Left ventricle myocardium inferior (tissue), 1 donor: ENCODE data around the gene NDUFS3. TPM values are rescaled to one million over a fixed set of nuclear protein-coding genes. Genes with fewer than 3 reads are reported as not detected.

Experiments
- DNase-seq: peaks from one replicate; pipeline ENCODE4 v3.0.0-alpha.2; 2020
- H3K27ac ChIP-seq: fragments of 200-600 bp; replicated peaks from 2 replicates; pipeline ENCODE4 v1.8.0; 2021
- H3K27me3 ChIP-seq: fragments of 200-600 bp; 2 replicates; pipeline ENCODE4 v1.8.0; 2021; ENCODE audit warnings: low read depth
- H3K36me3 ChIP-seq: fragments of 200-600 bp; 2 replicates; pipeline ENCODE4 v1.8.0; 2021
- H3K4me1 ChIP-seq: fragments of 200-600 bp; 2 replicates; pipeline ENCODE4 v1.8.0; 2021
- H3K4me3 ChIP-seq: fragments of 200-600 bp; 2 replicates; pipeline ENCODE4 v1.8.0; 2021; ENCODE audit warnings: mild to moderate bottlenecking, moderate library complexity
- H3K9me3 ChIP-seq: fragments of 200-600 bp; replicated peaks from 2 replicates; pipeline ENCODE4 v1.8.0; 2021
- CTCF ChIP-seq: fragments of 200-600 bp; IDR thresholded peaks from 2 replicates; pipeline ENCODE4 v1.8.0; 2021; ENCODE audit warnings: antibody characterized with exemption, mild to moderate bottlenecking, borderline replicate concordance
- intact Hi-C: fragments of 100-400 bp; cut with micrococcal nuclease; formaldehyde crosslinking; loops from one replicate; pipeline ENCODE4 v1.11.0; 2022
- total RNA-seq: library from RNA; stranded (reverse); fragmentation: NEBNext Ultra II Directional; extraction: Animal tissue kit (Norgen Biotek cat#: 25700); gene quantifications from one replicate; pipeline ENCODE4 v1.2.1, GENCODE V29; 2021
- donor health status: DM: no; HTN: yes; CAD: no; lungs with severe emphysema.

Gene NDUFS3
- total RNA-seq, 1 donor from 2014 or later, result 296 TPM

- H3K4me3 ChIP-seq, result peak overlapping the region; percentile 51
- peaks cover 69% of the 10 kb centered on the region for H3K27me3 ChIP-seq
- H3K9me3 ChIP-seq, result no peaks in the 10 kb centered on the region
- no peak overlapping the region for H3K27ac ChIP-seq
- no peaks in the 10 kb centered on the region for H3K36me3 ChIP-seq
- intact Hi-C loops, result no loop called here
- peaks cover 29% of the 10 kb centered on the region for H3K4me1 ChIP-seq
- no peak for DNase-seq
- TF ChIP-seq CTCF, result no peak
Observed at GRCh38 chr11:47593492-47593933, 14.6 kb downstream of the NDUFS3 start.

DNA sequence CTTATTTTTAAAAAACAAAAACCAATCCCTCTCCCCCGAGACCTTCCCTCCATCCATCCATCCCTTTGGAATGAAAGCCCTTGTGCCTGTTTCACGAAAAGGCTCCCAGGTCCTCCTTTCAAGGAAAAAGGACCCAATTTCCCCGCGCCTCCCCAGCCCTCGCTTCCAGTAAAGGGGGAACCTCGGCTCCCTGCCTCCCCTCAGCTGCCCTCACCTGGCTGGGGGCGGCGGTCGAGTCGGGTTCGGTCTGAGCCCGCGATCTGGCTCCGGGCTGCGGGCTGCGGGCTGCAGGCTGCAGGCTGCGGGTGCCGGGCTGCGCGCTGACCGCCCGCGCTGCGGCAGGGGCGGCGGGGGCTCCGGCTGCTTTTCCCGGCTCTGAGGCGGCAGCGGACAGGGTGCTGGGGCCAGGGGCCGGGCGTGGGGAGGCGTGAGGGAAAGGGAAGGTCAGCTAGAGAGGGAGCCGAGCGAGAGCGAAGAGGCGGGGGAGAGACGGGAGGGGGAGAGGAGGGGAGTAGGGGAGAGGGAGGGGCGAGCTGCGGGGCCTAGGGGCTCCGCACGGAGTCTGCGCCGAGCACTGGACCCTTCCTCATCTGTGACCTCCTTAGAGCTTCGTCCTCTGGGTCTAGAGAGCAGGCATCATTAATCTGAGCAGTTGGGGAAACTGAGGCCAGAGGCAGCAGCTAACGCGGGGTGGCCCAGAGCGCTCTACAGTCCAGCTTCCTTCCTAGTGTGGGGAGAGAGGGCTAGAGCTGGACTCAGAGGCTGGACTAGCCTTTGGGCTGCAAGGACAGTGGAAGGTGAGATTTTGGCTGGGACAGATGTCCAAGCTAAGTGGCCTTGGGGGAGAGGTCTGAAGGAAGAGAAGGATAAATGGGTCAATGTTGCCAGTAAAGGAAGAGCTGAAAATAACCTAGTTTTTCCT lies 15.3 kb downstream of the NDUFS3 start, which contains the start of gene C1QTNF4:
C1QTNF4 (minus strand) TSS at position 478 of the 922 bp plus-strand sequence. CDS start 3,601 bp downstream, outside the sequence.
- H3K36me3 ChIP-seq, result no peaks in the 10 kb centered on the region
- H3K27me3 ChIP-seq, result peaks cover 64% of the 10 kb centered on the region

GRCh38 chr11:47595029-47595428 lies 16.2 kb downstream of the NDUFS3 start:
- DNase-seq, result peak; percentile 57
- Histone ChIP-seq H3K4me3 (no peak overlapping the region), H3K27me3 (peaks cover 56% of the 10 kb centered on the region), H3K27ac (no peak overlapping the region), H3K9me3 (no peaks in the 10 kb centered on the region), H3K36me3 (no peaks in the 10 kb centered on the region), H3K4me1 (peaks cover 23% of the 10 kb centered on the region)
- intact Hi-C loops, result no loop called here
- no peak for TF ChIP-seq CTCF

More for the DNA sequence above, 15.3 kb downstream of the NDUFS3 start, which contains the start of gene C1QTNF4:
- Histone ChIP-seq H3K4me1 (peaks cover 29% of the 10 kb centered on the region), H3K9me3 (no peaks in the 10 kb centered on the region), H3K4me3 (peak within 1 kb of the TSS; percentile 51), H3K27ac (no peak within 1 kb of the TSS)
- intact Hi-C loops, result no loop called here
- DNase-seq, result no peak
- no peak for TF ChIP-seq CTCF

GRCh38 chr11:47595967-47596366 lies 17.1 kb downstream of the NDUFS3 start:
- Histone ChIP-seq H3K4me1 (peaks cover 23% of the 10 kb centered on the region), H3K27ac (no peak overlapping the region), H3K36me3 (no peaks in the 10 kb centered on the region), H3K27me3 (peaks cover 47% of the 10 kb centered on the region), H3K9me3 (no peaks in the 10 kb centered on the region), H3K4me3 (no peak overlapping the region)
- no peak for DNase-seq
- intact Hi-C loops, result no loop called here
- TF ChIP-seq CTCF, result no peak

- Histone ChIP-seq H3K4me3 (no peak overlapping the region), H3K36me3 (no peaks in the 10 kb centered on the region), H3K4me1 (peaks cover 8% of the 10 kb centered on the region), H3K27me3 (peaks cover 7% of the 10 kb centered on the region), H3K27ac (no peak overlapping the region), H3K9me3 (no peaks in the 10 kb centered on the region)
- no peak for TF ChIP-seq CTCF
- intact Hi-C loops, result no loop called here
- no peak for DNase-seq
Observed at GRCh38 chr11:47599902-47600301, 21.0 kb downstream of the NDUFS3 start.
